HepG2 (cell line): ENCODE measurements around the gene CD276. TPM values are rescaled to one million over a fixed set of nuclear protein-coding genes. Genes with fewer than 3 reads are reported as not detected.

ENCODE experiments used
- ATAC-seq: fragments of 200-7000 bp; cut with Tn5 transposase; 3 replicates; pipeline ENCODE4 v1.9.1; 2020; ENCODE audit warnings: mild to moderate bottlenecking, moderate library complexity
- BruUV-seq: library from RNA; stranded (reverse); fragments of 400-500 nt; replicated peaks from 2 replicates; lab custom pipeline; 2021; lab: Mats Ljungman, UMichigan
- CTCF ChIA-PET: fragments of 300-600 bp; formaldehyde crosslinking; extraction: SDS; loops from one replicate; lab custom pipeline; 2021; ENCODE audit warnings: low total read pairs, inconsistent platforms, low intra/inter-chr PET ratio; lab: Yijun Ruan, JAX
- POLR2A ChIA-PET: fragments of 350-600 bp; sonication (Branson Sonifier 250); formaldehyde crosslinking; loops from one replicate; lab custom pipeline; 2020; ENCODE audit warnings: antibody characterized with exemption, inconsistent platforms; lab: Yijun Ruan, JAX
- DNase-seq: peaks from one replicate; pipeline ENCODE4 v3.0.0-alpha.2; 2015; ENCODE audit warnings: low spot score
- FAIRE-seq: peaks from 3 replicates; lab custom pipeline; 2011; peaks lifted over from hg19 to GRCh38; lab: Jason Lieb, UNC
- H2AFZ ChIP-seq: one replicate; pipeline ENCODE4 v1.6.1; 2011; ENCODE audit warnings: low read length, inconsistent platforms
- H3K27ac ChIP-seq: fragments of 300-600 bp; 3 replicates; pipeline ENCODE4 v1.8.0; 2011; ENCODE audit warnings: mixed run types, mild to moderate bottlenecking, mixed read lengths, low read length, inconsistent platforms; ENCODE audit not compliant: insufficient read depth; ENCODE audit errors: extremely low read length
- H3K27me3 ChIP-seq, 2 experiments: fragments of 200-600 bp in 1 of 2; 2 replicates in 1 of 2; 3 replicates in 1 of 2; pipeline versions ENCODE4 v1.6.0 to v1.8.0; 2011; ENCODE audit warnings: low read length in 2 of 2, mild to moderate bottlenecking in 2 of 2, moderate library complexity in 2 of 2, inconsistent platforms in 1 of 2; ENCODE audit not compliant: insufficient read depth in 2 of 2, control insufficient read depth in 1 of 2
- H3K36me3 ChIP-seq, 2 experiments: fragments of 200-600 bp in 1 of 2; replicated peaks in 1 of 2; 2 replicates in 1 of 2; 3 replicates in 1 of 2; pipeline versions ENCODE4 v1.5.1 to v1.8.0; 2011; ENCODE audit warnings: low read length in 2 of 2, inconsistent platforms in 1 of 2; ENCODE audit not compliant: insufficient read depth in 2 of 2, control insufficient read depth in 1 of 2
- H3K4me1 ChIP-seq: 2 replicates; pipeline ENCODE4 v1.5.1; 2012; ENCODE audit warnings: low read length, inconsistent platforms; ENCODE audit not compliant: insufficient read depth
- H3K4me2 ChIP-seq: 2 replicates; pipeline ENCODE4 v1.6.0; 2011; ENCODE audit warnings: low read depth, low read length, inconsistent platforms
- H3K4me3 ChIP-seq, 3 experiments: fragments of 200-600 bp in 1 of 3; sonication (generic), shearing (Covaris generic) in 1 of 3; replicated peaks in 1 of 3; 2 replicates each; pipeline ENCODE4 v1.5.1; 2011 to 2016; ENCODE audit warnings: low read length in 3 of 3, inconsistent platforms in 2 of 3, low read depth in 2 of 3, mild to moderate bottlenecking in 2 of 3, control low read depth in 1 of 3, mixed read lengths in 1 of 3; ENCODE audit not compliant: insufficient read depth in 1 of 3
- H3K79me2 ChIP-seq: one replicate; pipeline ENCODE4 v1.6.1; 2011; ENCODE audit warnings: low read length, inconsistent platforms; ENCODE audit not compliant: insufficient read depth
- H3K9ac ChIP-seq: 2 replicates; pipeline ENCODE4 v1.6.0; 2011; ENCODE audit warnings: mild to moderate bottlenecking, low read depth, low read length, inconsistent platforms; ENCODE audit not compliant: insufficient read depth
- H3K9me3 ChIP-seq: 2 replicates; pipeline ENCODE4 v1.5.1; 2012; ENCODE audit warnings: mild to moderate bottlenecking, low read length
- H4K20me1 ChIP-seq: 2 replicates; pipeline ENCODE4 v1.6.0; 2011; ENCODE audit warnings: inconsistent platforms, mild to moderate bottlenecking, low read length, moderate library complexity; ENCODE audit not compliant: insufficient read depth
- ATM ChIP-seq: fragments of 450-650 bp; IDR thresholded peaks from 2 replicates; pipeline ENCODE4 v1.7.1; 2017; ENCODE audit warnings: mild to moderate bottlenecking, borderline replicate concordance
- ATRX ChIP-seq: sonication (generic); formaldehyde crosslinking; IDR thresholded peaks from 2 replicates; pipeline ENCODE4 v1.4.0; 2020; ENCODE audit warnings: missing genetic modification reagents, borderline replicate concordance
- CHD4 ChIP-seq: fragments of 200-600 bp; sonication (generic); IDR thresholded peaks from 2 replicates; pipeline ENCODE4 v1.7.0; 2017; ENCODE audit warnings: mild to moderate bottlenecking, low read length, borderline replicate concordance
- POGZ ChIP-seq: sonication (generic); formaldehyde crosslinking; IDR thresholded peaks from 2 replicates; pipeline ENCODE4 v1.4.0; 2020; ENCODE audit warnings: mild to moderate bottlenecking, missing genetic modification reagents
- TCF12 ChIP-seq, 2 experiments: fragments of 450-650 bp in 1 of 2; sonication (generic) in 1 of 2; formaldehyde crosslinking in 1 of 2; IDR thresholded peaks; 2 replicates each; pipeline versions ENCODE4 v1.6.1 to v1.8.0; 2017 to 2022; ENCODE audit warnings: antibody characterized with exemption in 1 of 2, mild to moderate bottlenecking in 1 of 2, missing genetic modification reagents in 1 of 2, moderate library complexity in 1 of 2
- XRCC5 ChIP-seq: fragments of 200-400 bp; formaldehyde crosslinking; optimal IDR thresholded peaks from 2 replicates; pipeline ENCODE3; 2017; ENCODE audit warnings: mild to moderate bottlenecking, low read length
- YEATS4 ChIP-seq: sonication (generic); formaldehyde crosslinking; IDR thresholded peaks from 2 replicates; pipeline ENCODE4 v1.4.0; 2020; ENCODE audit warnings: missing genetic modification reagents, borderline replicate concordance
- ZNF660 ChIP-seq: sonication (generic); formaldehyde crosslinking; IDR thresholded peaks from 2 replicates; pipeline ENCODE4 v1.5.1; 2020; ENCODE audit warnings: mild to moderate bottlenecking, low read depth, missing genetic modification reagents, borderline replicate concordance
- ZNF674 ChIP-seq: sonication (generic); formaldehyde crosslinking; IDR thresholded peaks from 2 replicates; pipeline ENCODE4 v1.5.0; 2020; ENCODE audit warnings: low read depth, mild to moderate bottlenecking, missing genetic modification reagents
- ZNF768 ChIP-seq: sonication (generic); formaldehyde crosslinking; IDR thresholded peaks from 2 replicates; pipeline ENCODE4 v1.4.0; 2020; ENCODE audit warnings: missing genetic modification reagents
- WGBS: methylation state at CpG from one replicate; pipeline ENCODE4 v1.1.6; 2017; ENCODE audit warnings: low lambda C conversion rate; 5-methylcytosine and 5-hydroxymethylcytosine counted together
- in situ Hi-C: cut with HindIII; loops from 2 replicates; pipeline ENCODE4 v1.10.0; 2017; ENCODE audit warnings: low pct_unique_long_range_greater_than_20kb; ENCODE audit not compliant: extremely low pct_ligation_motif_present
- intact Hi-C: fragments of 100-400 bp; cut with micrococcal nuclease; formaldehyde crosslinking; loops from one replicate; pipeline ENCODE4 v1.10.0; 2022; ENCODE audit not compliant: unreplicated experiment
- polyA plus RNA-seq, 8 experiments: library from polyadenylated mRNA; depleted of rRNA in 3 of 8; stranded (reverse) in 7 of 8; unstranded in 1 of 8; fragments of >200 nt; fragmentation: Illumina TruSeq in 4 of 8; extraction: Trizol in 4 of 8; gene quantifications; 2 replicates each; pipeline versions ENCODE4 v1.2.1 to v1.2.3, GENCODE V29; 2011 to 2016; ENCODE audit warnings: low read depth in 4 of 8, missing spikeins in 1 of 8, mixed read lengths in 1 of 8; ENCODE audit not compliant: insufficient read depth in 1 of 8
- total RNA-seq, 5 experiments: library from RNA; depleted of rRNA; stranded (reverse); fragments of >200 nt; fragmentation: Illumina TruSeq; extraction: Trizol; gene quantifications; 2 replicates each; pipeline ENCODE4 v1.2.3, GENCODE V29; 2016; ENCODE audit warnings: low read depth in 1 of 5
- TF ChIP-seq, protein P1 (sequence below): sonication (generic); formaldehyde crosslinking; IDR thresholded peaks from 2 replicates; pipeline ENCODE4 v1.5.1; 2020; ENCODE audit warnings: mild to moderate bottlenecking, missing genetic modification reagents
- TF ChIP-seq, protein P2 (sequence below): sonication (generic); formaldehyde crosslinking; IDR thresholded peaks from 2 replicates; pipeline ENCODE4 v1.4.0; 2020; ENCODE audit warnings: missing genetic modification reagents, borderline replicate concordance
- TF ChIP-seq, protein P3 (sequence below), 2 experiments: sonication (generic) in 1 of 2; formaldehyde crosslinking in 1 of 2; IDR thresholded peaks; 2 replicates each; pipeline versions ENCODE4 v1.4.0 to v1.6.1; 2018 to 2020; ENCODE audit warnings: missing genetic modification reagents in 2 of 2, borderline replicate concordance in 1 of 2, low read depth in 1 of 2, mild to moderate bottlenecking in 1 of 2, missing biosample characterization in 1 of 2

CD276 gene
- total and polyA plus RNA-seq, 2 of the 13 experiments (the other 11 are each of a cell fraction or from before 2014, with no cell fraction given) = 24.6 to 55.2 TPM

DNA sequence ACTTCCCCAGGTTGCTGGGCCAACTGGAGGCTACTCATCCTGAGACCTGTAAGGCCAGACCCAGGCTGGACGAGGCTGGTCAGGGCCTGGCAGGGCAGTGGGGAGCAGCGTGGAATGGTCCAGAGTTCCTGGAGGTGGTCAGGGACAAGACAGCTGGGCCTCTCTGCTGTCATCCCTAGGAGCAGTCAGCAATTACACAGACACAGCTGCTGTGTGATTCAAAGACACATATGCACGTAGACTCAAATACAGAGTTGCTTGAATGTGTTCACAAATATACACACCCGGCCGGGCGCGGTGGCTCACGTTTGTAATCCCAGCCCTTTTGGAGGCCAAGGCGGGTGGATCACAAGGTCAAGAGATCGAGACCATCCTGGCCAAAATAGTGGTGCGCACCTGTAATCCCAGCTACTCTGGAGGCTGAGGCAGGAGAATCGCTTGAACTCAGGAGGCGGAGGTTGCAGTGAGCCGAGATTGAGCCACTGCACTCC, 1.5 kb upstream of the CD276 start (continued):
- TF ChIP-seq, protein P1, sequence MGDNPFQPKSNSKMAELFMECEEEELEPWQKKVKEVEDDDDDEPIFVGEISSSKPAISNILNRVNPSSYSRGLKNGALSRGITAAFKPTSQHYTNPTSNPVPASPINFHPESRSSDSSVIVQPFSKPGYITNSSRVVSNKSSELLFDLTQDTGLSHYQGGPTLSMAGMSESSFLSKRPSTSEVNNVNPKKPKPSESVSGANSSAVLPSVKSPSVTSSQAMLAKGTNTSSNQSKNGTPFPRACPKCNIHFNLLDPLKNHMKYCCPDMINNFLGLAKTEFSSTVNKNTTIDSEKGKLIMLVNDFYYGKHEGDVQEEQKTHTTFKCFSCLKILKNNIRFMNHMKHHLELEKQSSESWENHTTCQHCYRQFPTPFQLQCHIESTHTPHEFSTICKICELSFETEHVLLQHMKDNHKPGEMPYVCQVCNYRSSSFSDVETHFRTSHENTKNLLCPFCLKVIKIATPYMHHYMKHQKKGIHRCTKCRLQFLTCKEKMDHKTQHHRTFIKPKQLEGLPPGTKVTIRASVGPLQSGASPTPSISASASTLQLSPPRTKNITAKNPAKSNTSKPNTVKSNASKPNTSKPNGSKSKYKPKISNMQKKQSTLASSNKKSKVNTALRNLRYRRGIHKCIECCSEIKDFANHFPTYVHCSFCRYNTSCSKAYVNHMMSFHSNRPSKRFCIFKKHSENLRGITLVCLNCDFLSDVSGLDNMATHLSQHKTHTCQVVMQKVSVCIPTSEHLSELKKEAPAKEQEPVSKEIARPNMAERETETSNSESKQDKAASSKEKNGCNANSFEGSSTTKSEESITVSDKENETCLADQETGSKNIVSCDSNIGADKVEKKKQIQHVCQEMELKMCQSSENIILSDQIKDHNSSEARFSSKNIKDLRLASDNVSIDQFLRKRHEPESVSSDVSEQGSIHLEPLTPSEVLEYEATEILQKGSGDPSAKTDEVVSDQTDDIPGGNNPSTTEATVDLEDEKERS = no peak
- TF ChIP-seq ATRX (CRISPR knock-in tag) = no peak
- TF ChIP-seq ATM = no peak

DNA sequence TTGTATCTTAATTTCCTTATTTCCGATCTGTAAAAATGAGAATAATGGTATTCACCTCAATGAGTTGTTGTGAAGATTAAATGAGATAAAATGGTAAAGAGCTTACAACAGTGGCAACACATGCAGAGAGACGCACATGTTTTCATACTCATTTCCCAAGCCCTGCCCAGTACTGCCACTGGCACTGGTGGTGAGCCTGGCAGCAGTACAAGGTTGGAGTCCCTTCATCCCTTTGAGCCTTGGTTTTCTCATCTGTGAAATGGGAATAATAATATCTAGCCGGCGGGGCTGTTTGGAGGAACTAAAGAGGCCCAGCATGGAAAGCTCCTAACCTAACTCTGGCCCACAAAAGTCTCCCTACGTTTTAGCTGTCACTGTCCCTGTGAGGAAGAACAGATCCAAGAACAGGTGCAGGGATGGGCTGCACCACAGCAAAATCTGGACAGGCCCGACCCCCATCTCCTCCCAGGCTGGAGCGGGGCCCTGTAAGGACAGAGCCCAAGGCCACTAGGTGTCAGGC, 866 bp upstream of the CD276 start:
- H3K4me2 ChIP-seq = peak overlapping the region; percentile 90
- peaks cover 12% of the 10 kb centered on the region for H4K20me1 ChIP-seq
- FAIRE-seq = no peak
- no peak overlapping the region for H2AFZ ChIP-seq
- ChIA-PET CTCF (interaction anchor here (1.7 kb wide), 1 partner anchor 17 kb away, joined by 12 read pairs; no protein-coding TSS in a partner anchor), POLR2A (interaction anchor here (0.7 to 2.6 kb wide), 2 partner anchors 49 to 51 kb away, joined by 3 to 15 read pairs; partner anchors contain the start of gene NPTN)
- WGBS = 41% methylated on average over 7 of the region's 7 CpGs
- peak overlapping the region; percentile 84 for H3K27ac ChIP-seq
- H3K9me3 ChIP-seq = no peaks in the 10 kb centered on the region
- H3K9ac ChIP-seq = peak overlapping the region; percentile 64
- peak; percentile 87 for ATAC-seq
- BruUV-seq = no TSS peak
- H3K4me3 ChIP-seq = peak overlapping the region; percentile 92 to 97 (median 94); a peak in 5 of 6 replicates
- H3K4me1 ChIP-seq = peaks cover 50% of the 10 kb centered on the region
- H3K27me3 ChIP-seq = peaks cover 2 to 19% of the 10 kb centered on the region in 2 experiments; a peak in 2 of 5 replicates
- in situ Hi-C loops = no loop called here
- peaks cover 31% of the 10 kb centered on the region for H3K79me2 ChIP-seq
- intact Hi-C loops = no loop called here
- H3K36me3 ChIP-seq = no peaks in the 10 kb centered on the region
- DNase-seq = peak; percentile 49
- TF ChIP-seq, protein P2, sequence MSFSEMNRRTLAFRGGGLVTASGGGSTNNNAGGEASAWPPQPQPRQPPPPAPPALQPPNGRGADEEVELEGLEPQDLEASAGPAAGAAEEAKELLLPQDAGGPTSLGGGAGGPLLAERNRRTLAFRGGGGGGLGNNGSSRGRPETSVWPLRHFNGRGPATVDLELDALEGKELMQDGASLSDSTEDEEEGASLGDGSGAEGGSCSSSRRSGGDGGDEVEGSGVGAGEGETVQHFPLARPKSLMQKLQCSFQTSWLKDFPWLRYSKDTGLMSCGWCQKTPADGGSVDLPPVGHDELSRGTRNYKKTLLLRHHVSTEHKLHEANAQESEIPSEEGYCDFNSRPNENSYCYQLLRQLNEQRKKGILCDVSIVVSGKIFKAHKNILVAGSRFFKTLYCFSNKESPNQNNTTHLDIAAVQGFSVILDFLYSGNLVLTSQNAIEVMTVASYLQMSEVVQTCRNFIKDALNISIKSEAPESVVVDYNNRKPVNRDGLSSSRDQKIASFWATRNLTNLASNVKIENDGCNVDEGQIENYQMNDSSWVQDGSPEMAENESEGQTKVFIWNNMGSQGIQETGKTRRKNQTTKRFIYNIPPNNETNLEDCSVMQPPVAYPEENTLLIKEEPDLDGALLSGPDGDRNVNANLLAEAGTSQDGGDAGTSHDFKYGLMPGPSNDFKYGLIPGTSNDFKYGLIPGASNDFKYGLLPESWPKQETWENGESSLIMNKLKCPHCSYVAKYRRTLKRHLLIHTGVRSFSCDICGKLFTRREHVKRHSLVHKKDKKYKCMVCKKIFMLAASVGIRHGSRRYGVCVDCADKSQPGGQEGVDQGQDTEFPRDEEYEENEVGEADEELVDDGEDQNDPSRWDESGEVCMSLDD = no peak
- TF ChIP-seq ZNF768 (CRISPR knock-in tag) (peak; percentile 49; the same call in 1 of the 2 replicates), TCF12 (IDR thresholded peaks at IDR 0.05) (no peak), TCF12 (CRISPR knock-in tag; IDR thresholded peaks at IDR 0.05) (no peak), POGZ (CRISPR knock-in tag) (0 out of 2 replicates have a peak, but pooled peaks have one; percentile 24), ZNF674 (CRISPR knock-in tag) (no peak), CHD4 (peak; percentile 97), YEATS4 (CRISPR knock-in tag) (no peak), ZNF660 (CRISPR knock-in tag) (no peak), XRCC5 (peak; percentile 45)
- TF ChIP-seq, protein P3, sequence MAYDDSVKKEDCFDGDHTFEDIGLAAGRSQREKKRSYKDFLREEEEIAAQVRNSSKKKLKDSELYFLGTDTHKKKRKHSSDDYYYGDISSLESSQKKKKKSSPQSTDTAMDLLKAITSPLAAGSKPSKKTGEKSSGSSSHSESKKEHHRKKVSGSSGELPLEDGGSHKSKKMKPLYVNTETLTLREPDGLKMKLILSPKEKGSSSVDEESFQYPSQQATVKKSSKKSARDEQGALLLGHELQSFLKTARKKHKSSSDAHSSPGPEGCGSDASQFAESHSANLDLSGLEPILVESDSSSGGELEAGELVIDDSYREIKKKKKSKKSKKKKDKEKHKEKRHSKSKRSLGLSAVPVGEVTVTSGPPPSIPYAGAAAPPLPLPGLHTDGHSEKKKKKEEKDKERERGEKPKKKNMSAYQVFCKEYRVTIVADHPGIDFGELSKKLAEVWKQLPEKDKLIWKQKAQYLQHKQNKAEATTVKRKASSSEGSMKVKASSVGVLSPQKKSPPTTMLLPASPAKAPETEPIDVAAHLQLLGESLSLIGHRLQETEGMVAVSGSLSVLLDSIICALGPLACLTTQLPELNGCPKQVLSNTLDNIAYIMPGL (CRISPR knock-in tag; IDR thresholded peaks at IDR 0.05; ENCODE audit: borderline replicate concordance in 1 of 2, low read depth in 1 of 2) = peak in 1 of 2 experiments; percentile 31; a peak in 1 of 4 replicates
